ENCODE data around the gene ODC1.

- TF ChIP-seq GATA2 (IDR thresholded peaks at IDR 0.05; ENCODE audit: low read depth, low read length) (no peak), GATA3 (IDR thresholded peaks at IDR 0.05; ENCODE audit: low read depth, low read length) (no peak)
Observed at GRCh38 chr2:10435820-10436204, 12.3 kb downstream of the ODC1 start.

Measured in SH-SY5Y (cell line).